GM06990 (cell line): ENCODE data around the gene RSBN1.

Experiments
- DNase-seq: peaks from one replicate; pipeline ENCODE4 v3.0.0-alpha.2; 2011; ENCODE audit not compliant: insufficient read length; ENCODE audit errors: extremely low read depth
- H3K27me3 ChIP-seq: replicated peaks from 2 replicates; pipeline ENCODE4 v1.6.0; 2011; ENCODE audit warnings: low read length; ENCODE audit not compliant: control insufficient read depth, insufficient read depth
- H3K36me3 ChIP-seq: 2 replicates; pipeline ENCODE4 v1.5.1; 2011; ENCODE audit warnings: low read length; ENCODE audit not compliant: control insufficient read depth, insufficient read depth
- H3K4me3 ChIP-seq: replicated peaks from 2 replicates; pipeline ENCODE4 v1.5.1; 2011; ENCODE audit warnings: low read depth, mild to moderate bottlenecking, control low read depth, low read length
- CTCF ChIP-seq: IDR thresholded peaks from 2 replicates; pipeline ENCODE4 v1.5.1; 2011; ENCODE audit warnings: low read length, control low read depth, mild to moderate bottlenecking, inconsistent platforms; ENCODE audit not compliant: insufficient read depth, poor library complexity, severe bottlenecking

RSBN1 gene

GRCh38 chr1:113804421-113805255, 7.6 kb downstream of the RSBN1 start:
- H3K36me3 ChIP-seq, result no peaks in the 10 kb centered on the region
- no peaks in the 10 kb centered on the region for H3K27me3 ChIP-seq
- TF ChIP-seq CTCF, result no peak
- DNase-seq, result no peak
- H3K4me3 ChIP-seq, result no peak overlapping the region

- Histone ChIP-seq H3K36me3 (no peaks in the 10 kb centered on the region; the same call in 1 of the 2 replicates), H3K4me3 (no peak overlapping the region), H3K27me3 (no peaks in the 10 kb centered on the region)
- TF ChIP-seq CTCF, result no peak
- no peak for DNase-seq
Measured at GRCh38 chr1:113802367-113803007, 9.8 kb downstream of the RSBN1 start.

- no peak overlapping the region for H3K4me3 ChIP-seq
- DNase-seq, result no peak
- no peak for TF ChIP-seq CTCF
- no peaks in the 10 kb centered on the region for H3K27me3 ChIP-seq
- H3K36me3 ChIP-seq, result no peaks in the 10 kb centered on the region; the same call in none of the 2 replicates
Measured at GRCh38 chr1:113800487-113800886, 11.8 kb downstream of the RSBN1 start.

- no peak for TF ChIP-seq CTCF
- Histone ChIP-seq H3K4me3 (no peak overlapping the region), H3K36me3 (no peaks in the 10 kb centered on the region; the same call in none of the 2 replicates), H3K27me3 (no peaks in the 10 kb centered on the region)
- no peak for DNase-seq
Measured at GRCh38 chr1:113797472-113797871, 14.8 kb downstream of the RSBN1 start.

GRCh38 chr1:113793878-113794834, 18.1 kb downstream of the RSBN1 start:
- no peaks in the 10 kb centered on the region for H3K27me3 ChIP-seq
- H3K4me3 ChIP-seq, result no peak overlapping the region
- H3K36me3 ChIP-seq, result no peaks in the 10 kb centered on the region; the same call in none of the 2 replicates
- no peak for TF ChIP-seq CTCF
- no peak for DNase-seq
